NCI-H2171 (cell line): ENCODE measurements around the gene IL1F10.

Source experiments
- DNase-seq: peaks from one replicate; lab custom pipeline; 2025; lab: John Stamatoyannopoulos, UW

The IL1F10 gene, protein sequence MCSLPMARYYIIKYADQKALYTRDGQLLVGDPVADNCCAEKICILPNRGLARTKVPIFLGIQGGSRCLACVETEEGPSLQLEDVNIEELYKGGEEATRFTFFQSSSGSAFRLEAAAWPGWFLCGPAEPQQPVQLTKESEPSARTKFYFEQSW

GRCh38 chr2:113067681-113068080 lies at the start of gene IL1F10:
TSS of gene IL1F10 (plus strand) at chr2:113067970. CDS start at chr2:113072739, 4,769 bp downstream.
- DNase-seq, result no peak

- DNase-seq, result no peak
These were observed 49.3 kb upstream of the IL1F10 start for GRCh38 chr2:113018509-113018908.

- DNase-seq, result no peak
These were observed 46.5 kb upstream of the IL1F10 start for GRCh38 chr2:113021312-113021711.

GRCh38 chr2:113024764-113025163 lies 43.0 kb upstream of the IL1F10 start:
- DNase-seq, result no peak

GRCh38 chr2:113025737-113026136 lies 42.0 kb upstream of the IL1F10 start:
- no peak for DNase-seq

GRCh38 chr2:113027691-113028090 lies 40.1 kb upstream of the IL1F10 start:
- no peak for DNase-seq

GRCh38 chr2:113028112-113028511 lies 39.7 kb upstream of the IL1F10 start:
- DNase-seq, result no peak

GRCh38 chr2:113032737-113033136 lies 35.0 kb upstream of the IL1F10 start:
- DNase-seq, result no peak

DNA sequence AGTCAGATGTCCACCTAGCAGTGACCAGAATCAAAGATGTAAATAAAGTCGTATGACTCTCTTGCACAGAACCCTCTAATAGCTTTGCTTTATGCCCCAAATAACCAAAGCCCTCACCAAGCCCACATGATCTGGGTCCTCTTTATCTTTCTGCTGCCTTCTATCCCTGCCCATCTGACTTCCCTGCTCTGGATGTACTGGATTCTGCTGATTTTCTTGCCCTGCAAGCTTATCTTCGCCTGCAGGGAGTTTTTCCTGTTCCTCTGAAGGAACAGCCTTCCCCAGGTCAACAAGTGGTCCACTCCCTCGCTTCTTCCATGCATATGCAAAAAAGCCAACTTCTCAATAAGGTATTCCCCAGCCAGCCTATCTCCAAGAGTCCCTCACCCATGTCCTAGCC lies 33.8 kb upstream of the IL1F10 start:
- no peak for DNase-seq

GRCh38 chr2:113036763-113037162 lies 31.0 kb upstream of the IL1F10 start:
- DNase-seq, result no peak

DNA sequence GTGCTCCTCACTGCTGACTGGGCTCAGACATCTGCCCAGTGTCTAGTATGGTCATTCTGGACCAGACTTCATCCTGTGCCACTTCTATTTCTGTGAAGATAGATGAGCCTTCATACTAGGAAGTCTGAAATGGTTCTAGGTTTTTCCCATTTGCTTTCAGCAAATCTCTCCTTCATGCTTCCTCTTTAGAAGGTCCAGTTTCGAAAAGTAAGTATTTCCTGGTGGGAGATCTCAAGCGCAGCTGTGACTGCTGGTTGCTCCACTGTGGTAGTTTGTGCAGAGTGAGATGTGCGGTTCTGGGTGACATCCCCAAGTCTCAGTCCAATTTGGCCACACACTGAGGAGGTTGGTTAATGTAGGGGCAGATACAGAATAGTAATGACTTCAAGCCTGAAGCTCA lies 29.5 kb upstream of the IL1F10 start:
- no peak for DNase-seq

GRCh38 chr2:113039158-113039557 lies 28.6 kb upstream of the IL1F10 start:
- no peak for DNase-seq

GRCh38 chr2:113039719-113040118 lies 28.1 kb upstream of the IL1F10 start:
- DNase-seq, result no peak

GRCh38 chr2:113041871-113042270 lies 25.9 kb upstream of the IL1F10 start:
- no peak for DNase-seq

DNA sequence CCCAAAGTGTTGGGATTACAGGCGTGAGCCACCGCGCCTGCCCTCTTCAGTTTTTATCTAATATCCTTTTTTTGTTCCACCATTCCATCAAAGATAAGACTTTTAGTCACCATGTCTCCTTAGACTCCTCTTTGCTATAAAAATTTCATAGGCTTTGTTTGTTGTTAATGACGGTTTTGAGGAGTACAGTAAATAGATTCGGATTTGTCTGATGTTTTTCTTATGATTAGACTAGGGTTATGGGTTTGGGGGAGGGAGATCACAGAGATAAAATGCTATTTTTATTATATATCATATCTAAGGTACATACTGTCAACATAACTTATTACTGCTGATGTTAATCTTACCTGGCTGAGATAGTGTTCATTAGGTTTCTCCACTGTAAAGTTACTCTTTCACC lies 21.3 kb upstream of the IL1F10 start:
- DNase-seq, result no peak

DNA sequence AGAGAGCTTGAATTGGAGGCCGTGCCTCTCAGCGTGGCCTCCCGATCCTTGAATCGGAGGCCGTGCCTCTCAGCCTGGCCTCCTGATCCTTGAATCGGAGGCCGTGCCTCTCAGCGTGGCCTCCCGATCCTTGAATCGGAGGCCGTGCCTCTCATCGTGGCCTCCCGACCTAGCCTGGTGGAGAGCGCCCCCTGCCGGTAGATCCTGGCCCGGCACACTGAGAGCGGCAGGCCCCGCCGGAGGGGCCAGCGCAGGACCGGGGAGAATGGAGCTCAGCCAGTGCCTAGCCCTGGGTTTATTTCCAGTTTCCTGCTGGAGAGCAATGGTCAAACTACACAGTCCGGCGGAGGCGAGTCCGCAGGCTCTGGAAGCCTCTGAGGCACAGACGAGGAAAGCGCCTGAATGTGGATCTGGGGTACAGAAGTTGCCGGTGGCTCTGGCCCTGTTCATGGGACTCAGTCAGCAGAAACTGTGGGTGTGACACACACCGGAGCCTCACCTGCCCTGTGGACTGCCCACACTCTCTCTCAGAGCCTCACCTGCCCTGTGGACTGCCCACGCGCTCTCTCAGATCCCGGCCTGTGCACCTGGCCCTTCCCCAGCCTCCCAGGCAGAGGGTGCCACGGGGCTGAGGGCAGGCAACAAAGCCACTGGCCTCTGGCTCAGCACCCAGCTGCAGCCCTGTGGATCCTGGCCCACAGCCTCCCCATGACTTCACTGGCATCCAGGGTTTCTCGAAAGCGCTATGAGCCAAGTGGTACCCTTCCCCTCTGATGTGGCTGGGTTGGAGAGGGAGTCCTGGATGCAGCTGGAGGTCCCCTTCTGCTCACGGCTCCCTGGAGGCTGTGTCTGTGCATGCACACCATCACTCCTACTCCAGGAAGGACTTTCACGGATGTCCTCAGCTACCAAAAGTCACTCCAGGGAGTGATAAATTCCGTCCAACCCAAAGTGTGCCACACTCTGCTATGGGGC lies 16.6 kb upstream of the IL1F10 start:
- no peak for DNase-seq

GRCh38 chr2:113052396-113052917 lies 15.3 kb upstream of the IL1F10 start, which contains the start of gene IL36B:
TSS of gene IL36B (minus strand) at chr2:113052867.
- no peak for DNase-seq

DNA sequence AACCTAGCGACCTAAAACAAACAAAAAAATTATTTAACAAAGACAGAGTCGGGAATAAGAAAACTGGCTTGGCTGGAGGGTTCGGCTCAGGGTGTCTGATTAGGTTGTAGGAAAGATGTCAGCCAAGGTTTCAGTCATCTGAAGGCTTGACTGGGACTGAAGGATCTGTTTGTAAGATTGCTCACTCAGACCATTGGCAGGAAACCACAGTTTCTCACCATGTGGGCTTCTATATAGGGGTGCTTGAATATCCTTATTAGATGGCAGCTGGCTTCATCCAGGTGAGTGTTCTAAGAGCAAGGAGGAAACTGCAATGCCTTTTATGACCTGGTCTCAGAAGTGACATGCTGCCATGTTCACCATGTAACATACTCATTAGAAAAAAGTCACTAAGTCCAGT lies 14.1 kb upstream of the IL1F10 start:
- DNase-seq, result no peak

- no peak for DNase-seq
These were observed 13.7 kb upstream of the IL1F10 start for GRCh38 chr2:113054066-113054465.

GRCh38 chr2:113056521-113056920 lies 11.2 kb upstream of the IL1F10 start:
- DNase-seq, result no peak

DNA sequence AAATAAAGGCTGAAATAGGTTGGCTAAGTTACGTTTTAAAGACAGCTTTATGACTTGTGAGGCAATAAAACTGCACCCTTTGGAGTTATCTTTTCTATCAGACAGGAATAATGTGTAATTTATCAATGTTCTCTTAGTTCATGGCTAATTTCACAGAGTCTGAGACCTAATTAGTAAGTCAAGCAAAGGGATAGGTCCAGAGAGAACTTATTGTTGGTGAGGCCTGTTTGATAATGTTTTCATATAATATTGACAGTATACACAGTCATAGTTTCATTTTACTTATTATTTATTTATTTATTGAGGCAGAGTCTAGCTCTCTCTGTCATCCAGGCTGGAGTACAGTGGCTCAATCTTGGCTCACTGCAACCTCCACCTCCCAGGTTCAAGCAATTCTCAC lies 10.7 kb upstream of the IL1F10 start:
- no peak for DNase-seq

GRCh38 chr2:113058411-113058994 lies 9.3 kb upstream of the IL1F10 start:
- no peak for DNase-seq
